Neutrophil (primary cell): ENCODE results near the gene PON2.

Experiments used
- H3K27ac ChIP-seq: fragments of 200-600 bp; sonication (generic); 2 replicates; pipeline ENCODE4 v1.5.1; 2016; ENCODE audit warnings: mild to moderate bottlenecking, moderate library complexity
- H3K27me3 ChIP-seq: fragments of 200-600 bp; sonication (generic); 2 replicates; pipeline ENCODE4 v1.6.0; 2016; ENCODE audit warnings: mild to moderate bottlenecking
- H3K36me3 ChIP-seq: fragments of 200-600 bp; sonication (generic); 2 replicates; pipeline ENCODE4 v1.5.1; 2017
- H3K4me1 ChIP-seq, 2 experiments: fragments of 200-600 bp in 1 of 2; sonication (generic) in 1 of 2; 1 replicate in 1 of 2; 2 replicates in 1 of 2; pipeline versions ENCODE4 v1.5.1 to v1.6.1; 2013 to 2016; ENCODE audit warnings: low read depth in 1 of 2, low read length in 1 of 2, mild to moderate bottlenecking in 1 of 2, moderate library complexity in 1 of 2; ENCODE audit not compliant: control insufficient read depth in 1 of 2, insufficient read depth in 1 of 2
- H3K4me3 ChIP-seq, 2 experiments: fragments of 200-600 bp in 1 of 2; sonication (generic) in 1 of 2; 1 replicate in 1 of 2; 2 replicates in 1 of 2; pipeline ENCODE4 v1.5.1; 2013 to 2016; ENCODE audit warnings: low read depth in 1 of 2, low read length in 1 of 2, mild to moderate bottlenecking in 1 of 2, moderate library complexity in 1 of 2
- H3K9me3 ChIP-seq: fragments of 200-600 bp; sonication (generic); 2 replicates; pipeline ENCODE4 v1.5.1; 2016
- CTCF ChIP-seq: fragments of 200-600 bp; sonication (generic); IDR thresholded peaks from 2 replicates; pipeline ENCODE4 v1.5.1; 2016; ENCODE audit warnings: antibody characterized with exemption

PON2 gene

GRCh38 chr7:95430864-95431263 lies 4.0 kb downstream of the PON2 start:
- Histone ChIP-seq H3K27ac (no peak overlapping the region), H3K36me3 (no peaks in the 10 kb centered on the region), H3K27me3 (peaks cover 19% of the 10 kb centered on the region), H3K4me3 (no peak overlapping the region), H3K9me3 (no peaks in the 10 kb centered on the region), H3K4me1 (peaks cover 10 to 13% of the 10 kb centered on the region in 2 experiments)
- no peak for TF ChIP-seq CTCF

GRCh38 chr7:95429241-95429990 lies 5.4 kb downstream of the PON2 start:
- H3K27me3 ChIP-seq, result peaks cover 6% of the 10 kb centered on the region
- no peak overlapping the region for H3K27ac ChIP-seq
- peaks cover 4% of the 10 kb centered on the region in 2 experiments for H3K4me1 ChIP-seq
- H3K4me3 ChIP-seq, result no peak overlapping the region
- H3K9me3 ChIP-seq, result no peaks in the 10 kb centered on the region
- H3K36me3 ChIP-seq, result no peaks in the 10 kb centered on the region
- TF ChIP-seq CTCF, result no peak

GRCh38 chr7:95427914-95428516 lies 6.8 kb downstream of the PON2 start:
- Histone ChIP-seq H3K27me3 (no peaks in the 10 kb centered on the region), H3K4me3 (no peak overlapping the region), H3K27ac (no peak overlapping the region), H3K9me3 (no peaks in the 10 kb centered on the region), H3K36me3 (no peaks in the 10 kb centered on the region), H3K4me1 (no peaks in the 10 kb centered on the region)
- no peak for TF ChIP-seq CTCF

GRCh38 chr7:95427166-95427565 lies 7.7 kb downstream of the PON2 start:
- H3K27me3 ChIP-seq, result no peaks in the 10 kb centered on the region
- H3K36me3 ChIP-seq, result no peaks in the 10 kb centered on the region

GRCh38 chr7:95425694-95426093 lies 9.1 kb downstream of the PON2 start:
- no peaks in the 10 kb centered on the region for H3K36me3 ChIP-seq
- no peaks in the 10 kb centered on the region for H3K4me1 ChIP-seq
- no peaks in the 10 kb centered on the region for H3K9me3 ChIP-seq
- no peaks in the 10 kb centered on the region for H3K27me3 ChIP-seq
- TF ChIP-seq CTCF, result no peak
- no peak overlapping the region for H3K27ac ChIP-seq
- no peak overlapping the region for H3K4me3 ChIP-seq

More at GRCh38 chr7:95427166-95427565, 7.7 kb downstream of the PON2 start:
- Histone ChIP-seq H3K4me1 (no peaks in the 10 kb centered on the region), H3K9me3 (no peaks in the 10 kb centered on the region), H3K27ac (no peak overlapping the region), H3K4me3 (no peak overlapping the region)
- TF ChIP-seq CTCF, result no peak
